ENCODE measurements around the gene GABRG3.

DNA sequence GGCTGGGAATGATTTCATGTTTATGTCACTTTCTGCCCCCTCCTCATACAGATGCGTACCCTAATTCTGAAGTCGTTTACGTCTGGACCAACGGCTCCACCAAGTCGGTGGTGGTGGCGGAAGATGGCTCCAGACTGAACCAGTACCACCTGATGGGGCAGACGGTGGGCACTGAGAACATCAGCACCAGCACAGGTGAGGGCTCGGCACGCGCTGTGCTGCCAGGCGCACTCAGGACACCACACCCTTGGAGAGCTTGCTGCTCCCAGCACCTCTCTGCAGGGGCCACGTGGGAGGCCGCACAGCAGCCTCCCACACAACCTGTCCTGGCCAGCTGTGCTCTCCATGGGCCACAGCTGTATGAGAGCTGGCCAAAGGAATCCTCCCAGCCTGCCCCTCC, 33.8 kb upstream of the GABRG3 start:
- no peak for TF ChIP-seq EZH2 (IDR thresholded peaks at IDR 0.05; ENCODE audit: borderline replicate concordance, low read depth, low read length, severe bottlenecking)
- TF ChIP-seq POLR2A (IDR thresholded peaks at IDR 0.05; ENCODE audit: low read depth, low read length): no peak
- TF ChIP-seq, protein P1, sequence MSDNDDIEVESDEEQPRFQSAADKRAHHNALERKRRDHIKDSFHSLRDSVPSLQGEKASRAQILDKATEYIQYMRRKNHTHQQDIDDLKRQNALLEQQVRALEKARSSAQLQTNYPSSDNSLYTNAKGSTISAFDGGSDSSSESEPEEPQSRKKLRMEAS (IDR thresholded peaks at IDR 0.05; ENCODE audit: insufficient read depth, insufficient read length): no peak
- TF ChIP-seq CTCF (IDR thresholded peaks at IDR 0.05; ENCODE audit: extremely low read depth in 1 of 2, insufficient read depth in 1 of 2, low read depth in 1 of 2, low read length in 2 of 2): no peak
- TF ChIP-seq GATA2 (IDR thresholded peaks at IDR 0.05; ENCODE audit: insufficient read depth, insufficient read length, low read depth, low read length): no peak
- no peak for TF ChIP-seq JUN (IDR thresholded peaks at IDR 0.05; ENCODE audit: borderline replicate concordance, insufficient read depth, insufficient read length, low read depth)
- TF ChIP-seq MYC (IDR thresholded peaks at IDR 0.05; ENCODE audit: low read depth, low read length): no peak
- no peak for TF ChIP-seq POLR2AphosphoS5 (IDR thresholded peaks at IDR 0.05; ENCODE audit: insufficient read depth, low read depth, low read length)

Data from endothelial cell of umbilical vein (primary cell).